GM12878 (cell line): ENCODE data around the gene ARHGAP15. TPM values are rescaled to one million over a fixed set of nuclear protein-coding genes. Genes with fewer than 3 reads are reported as not detected.

Experiments used
- ATAC-seq: fragments of 200-7000 bp; cut with Tn5 transposase; 3 replicates; pipeline ENCODE4 v1.9.1; 2020; ENCODE audit warnings: mild to moderate bottlenecking, moderate library complexity
- BruUV-seq: library from RNA; stranded (reverse); fragments of 400-500 nt; replicated peaks from 2 replicates; lab custom pipeline; 2021; lab: Mats Ljungman, UMichigan
- CTCF ChIA-PET: fragments of 300-600 bp; sonication (Branson Sonifier 250); formaldehyde crosslinking; extraction: SDS; loops from one replicate; lab custom pipeline; 2021; ENCODE audit warnings: inconsistent platforms; lab: Yijun Ruan, JAX
- POLR2A ChIA-PET: fragments of 350-600 bp; formaldehyde crosslinking; extraction: SDS; loops from one replicate; lab custom pipeline; 2021; ENCODE audit warnings: inconsistent platforms; lab: Charles Lee
- RAD21 ChIA-PET: fragments of 300-600 bp; sonication (Branson Sonifier 250); formaldehyde crosslinking; loops from one replicate; lab custom pipeline; 2023; ENCODE audit warnings: antibody characterized with exemption; ENCODE audit not compliant: unreplicated experiment; lab: Charles Lee
- SMC1A ChIA-PET: fragments of 300-600 bp; sonication (Branson Sonifier 250); formaldehyde crosslinking; loops from one replicate; lab custom pipeline; 2023; ENCODE audit not compliant: unreplicated experiment, uncharacterized antibody; lab: Charles Lee
- DNase-seq: peaks from one replicate; pipeline ENCODE4 v3.0.0-alpha.2; 2011; ENCODE audit warnings: low read depth, low spot score
- FAIRE-seq: peaks from 3 replicates; lab custom pipeline; 2011; peaks lifted over from hg19 to GRCh38; lab: Jason Lieb, UNC
- H2AFZ ChIP-seq: 2 replicates; pipeline ENCODE4 v1.6.0; 2011; ENCODE audit warnings: low read depth, low read length, control low read depth; ENCODE audit not compliant: control insufficient read depth
- H3K27ac ChIP-seq: 2 replicates; pipeline ENCODE4 v1.5.1; 2011; ENCODE audit warnings: control low read depth; ENCODE audit not compliant: control insufficient read depth, insufficient read depth
- H3K27me3 ChIP-seq, 2 experiments: replicated peaks in 1 of 2; 2 replicates each; pipeline versions ENCODE4 v1.6.0 to v1.6.1; 2011; ENCODE audit warnings: low read length in 1 of 2; ENCODE audit not compliant: control insufficient read depth in 2 of 2, insufficient read depth in 2 of 2
- H3K36me3 ChIP-seq, 2 experiments: 2 replicates each; pipeline ENCODE4 v1.5.1; 2011; ENCODE audit warnings: low read length in 1 of 2; ENCODE audit not compliant: control insufficient read depth in 2 of 2, insufficient read depth in 2 of 2
- H3K4me1 ChIP-seq: 2 replicates; pipeline ENCODE4 v1.6.1; 2011; ENCODE audit warnings: mild to moderate bottlenecking, low read length, moderate library complexity, mixed read lengths; ENCODE audit not compliant: control insufficient read depth, insufficient read depth
- H3K4me2 ChIP-seq: 2 replicates; pipeline ENCODE4 v1.6.0; 2011; ENCODE audit warnings: control low read depth; ENCODE audit not compliant: control insufficient read depth, insufficient read depth
- H3K4me3 ChIP-seq: fragments of 200-600 bp; sonication (generic); 2 replicates; pipeline ENCODE4 v1.5.1; 2016
- H3K79me2 ChIP-seq: 2 replicates; pipeline ENCODE4 v1.6.0; 2011; ENCODE audit warnings: low read length; ENCODE audit not compliant: control insufficient read depth, insufficient read depth
- H3K9ac ChIP-seq: 2 replicates; pipeline ENCODE4 v1.8.0; 2011; ENCODE audit warnings: low read length, control low read depth, mixed read lengths; ENCODE audit not compliant: control insufficient read depth, insufficient read depth
- H3K9me3 ChIP-seq: replicated peaks from 3 replicates; pipeline ENCODE4 v1.5.1; 2011; ENCODE audit warnings: mild to moderate bottlenecking, low read length; ENCODE audit not compliant: control insufficient read depth, insufficient read depth
- H4K20me1 ChIP-seq: 2 replicates; pipeline ENCODE4 v1.6.0; 2011; ENCODE audit not compliant: control insufficient read depth, insufficient read depth
- CHD1 ChIP-seq: IDR thresholded peaks from 2 replicates; pipeline ENCODE4 v1.6.1; 2012; ENCODE audit warnings: low read depth, low read length, improper control_type of control experiment
- E4F1 ChIP-seq: fragments of 450-650 bp; IDR thresholded peaks from 2 replicates; pipeline ENCODE4 v1.6.1; 2018; ENCODE audit warnings: borderline replicate concordance, mild to moderate bottlenecking; ENCODE audit not compliant: partially characterized antibody
- EGR1 ChIP-seq, 2 experiments: IDR thresholded peaks; 1 replicate in 1 of 2; 2 replicates in 1 of 2; pipeline ENCODE4 v1.6.1; 2011 to 2012; ENCODE audit warnings: low read depth in 2 of 2, low read length in 2 of 2, borderline replicate concordance in 1 of 2, mild to moderate bottlenecking in 1 of 2, moderate library complexity in 1 of 2
- MEF2A ChIP-seq: IDR thresholded peaks from 2 replicates; pipeline ENCODE4 v1.6.1; 2011; ENCODE audit warnings: low read depth, mild to moderate bottlenecking, low read length, moderate library complexity; ENCODE audit not compliant: insufficient read depth
- POLR2A ChIP-seq: IDR thresholded peaks from 2 replicates; pipeline ENCODE4 v1.6.1; 2011; ENCODE audit warnings: low read depth, mild to moderate bottlenecking, low read length
- RELA ChIP-seq: fragments of 450-650 bp; IDR thresholded peaks from 2 replicates; pipeline ENCODE4 v1.8.0; 2014; ENCODE audit warnings: borderline replicate concordance; ENCODE audit not compliant: partially characterized antibody
- RFX5 ChIP-seq: IDR thresholded peaks from 2 replicates; pipeline ENCODE4 v1.6.1; 2011; ENCODE audit warnings: low read depth, low read length, improper control_type of control experiment
- SMAD1 ChIP-seq: fragments of 450-650 bp; IDR thresholded peaks from 2 replicates; pipeline ENCODE4 v1.6.1; 2018; ENCODE audit warnings: mild to moderate bottlenecking, low read depth; ENCODE audit not compliant: partially characterized antibody
- USF1 ChIP-seq: IDR thresholded peaks from 2 replicates; pipeline ENCODE4 v1.6.1; 2011; ENCODE audit warnings: borderline replicate concordance, low read depth, mild to moderate bottlenecking, moderate library complexity, mixed read lengths, low read length; ENCODE audit not compliant: insufficient read depth; ENCODE audit errors: extremely low read length
- ZBTB4 ChIP-seq: fragments of 450-650 bp; formaldehyde crosslinking; IDR thresholded peaks from 2 replicates; pipeline ENCODE4 v1.4.0; 2022; ENCODE audit warnings: mild to moderate bottlenecking, moderate library complexity
- WGBS: methylation state at CpG from one replicate; pipeline ENCODE4 v1.1.6; 2016; ENCODE audit warnings: low lambda C conversion rate; ENCODE audit not compliant: insufficient replicate concordance, insufficient coverage; ENCODE audit errors: missing lambda C conversion rate; 5-methylcytosine and 5-hydroxymethylcytosine counted together
- in situ Hi-C: fragments of 300-500 bp; cut with MboI; formaldehyde crosslinking; loops from 9 replicates; pipeline ENCODE4 v1.14.3; 2018; ENCODE audit warnings: mixed read lengths
- intact Hi-C: fragments of 100-400 bp; cut with micrococcal nuclease; formaldehyde crosslinking; loops from one replicate; pipeline ENCODE4 v1.14.2; 2022; ENCODE audit not compliant: unreplicated experiment
- polyA plus RNA-seq, 11 experiments: library from polyadenylated mRNA; depleted of rRNA in 4 of 11; unstranded in 6 of 11; stranded (reverse) in 5 of 11; fragments of >200 nt; fragmentation: Nextera tagmentation in 4 of 11; fragmentation: Illumina TruSeq in 1 of 11; extraction: Ambion mirVana in 4 of 11; extraction: Trizol in 1 of 11; gene quantifications; 1 replicate in 1 of 11; 2 replicates in 10 of 11; pipeline versions ENCODE4 v1.2.1 to v1.2.3, GENCODE V29; 2011 to 2016; ENCODE audit warnings: inconsistent platforms in 2 of 11, missing spikeins in 2 of 11, low read depth in 1 of 11
- total RNA-seq, 4 experiments: library from RNA; depleted of rRNA in 3 of 4; stranded (reverse); fragments of >200 nt in 3 of 4; fragmentation: Illumina TruSeq in 1 of 4; extraction: Trizol in 1 of 4; gene quantifications; 2 replicates each; pipeline versions ENCODE4 v1.2.1 to v1.2.3, GENCODE V29; 2013 to 2021

Gene ARHGAP15
- total and polyA plus RNA-seq, 10 of the 15 experiments (the other 5 are each of a cell fraction or from before 2014, with no cell fraction given): 38.0 to 92.6 (median 66.7) TPM

- Histone ChIP-seq H3K4me1 (no peaks in the 10 kb centered on the region), H3K27ac (no peak overlapping the region), H2AFZ (no peak overlapping the region), H3K9ac (no peak overlapping the region), H3K27me3 (no peaks in the 10 kb centered on the region), H4K20me1 (no peaks in the 10 kb centered on the region), H3K4me2 (no peak overlapping the region), H3K9me3 (no peaks in the 10 kb centered on the region), H3K36me3 (no peaks in the 10 kb centered on the region), H3K79me2 (no peaks in the 10 kb centered on the region), H3K4me3 (no peak overlapping the region)
- no TSS peak for BruUV-seq
- intact Hi-C loops (no loop called here), in situ Hi-C loops (no loop called here)
- no peak for ATAC-seq
- WGBS: 91% methylated on average over 2 of the region's 2 CpGs
- SMC1A ChIA-PET: no interaction called here
- POLR2A ChIA-PET: no interaction called here
- RAD21 ChIA-PET: no interaction called here
- TF ChIP-seq RFX5 (no peak), E4F1 (no peak)
- FAIRE-seq: no peak
- no peak for DNase-seq
- CTCF ChIA-PET: no interaction called here
Measured at GRCh38 chr2:143371616-143372015, 242.4 kb downstream of the ARHGAP15 start.

- Histone ChIP-seq H2AFZ (no peak overlapping the region), H3K9ac (no peak overlapping the region), H3K4me1 (no peaks in the 10 kb centered on the region), H4K20me1 (no peaks in the 10 kb centered on the region), H3K27me3 (no peaks in the 10 kb centered on the region), H3K4me2 (no peak overlapping the region), H3K4me3 (no peak overlapping the region), H3K36me3 (no peaks in the 10 kb centered on the region), H3K9me3 (no peaks in the 10 kb centered on the region), H3K79me2 (no peaks in the 10 kb centered on the region), H3K27ac (no peak overlapping the region)
- POLR2A ChIA-PET: no interaction called here
- SMC1A ChIA-PET: no interaction called here
- no TSS peak for BruUV-seq
- WGBS: 95% methylated on average over 3 of the region's 3 CpGs
- in situ Hi-C loops: no loop called here
- CTCF ChIA-PET: interaction anchor here (1.2 kb wide), 1 partner anchor 17 kb away, joined by 3 read pairs; no protein-coding TSS in a partner anchor
- DNase-seq (no peak), FAIRE-seq (no peak), ATAC-seq (no peak)
- RAD21 ChIA-PET: no interaction called here
- intact Hi-C loops: no loop called here
- TF ChIP-seq MEF2A: no peak
- no peak for TF ChIP-seq EGR1 (IDR thresholded peaks at IDR 0.05; ENCODE audit: borderline replicate concordance in 1 of 2, low read depth in 2 of 2, low read length in 2 of 2)
- no peak for TF ChIP-seq RELA
- no peak for TF ChIP-seq POLR2A
- TF ChIP-seq SMAD1: no peak
- TF ChIP-seq USF1: no peak
- TF ChIP-seq CHD1: no peak
- TF ChIP-seq ZBTB4: no peak
Measured at GRCh38 chr2:143375384-143375880, 246.2 kb downstream of the ARHGAP15 start.
